ENCODE measurements around the gene FHIT.

FHIT gene

GRCh38 chr3:61162965-61163364, 88.3 kb downstream of the FHIT start:
- H3K4me3 ChIP-seq (ENCODE audit: low read depth, low read length): no peak overlapping the region
- no peak for TF ChIP-seq CTCF (IDR thresholded peaks at IDR 0.05; ENCODE audit: borderline replicate concordance, insufficient read depth, low read depth, low read length)

- no peak for TF ChIP-seq CTCF (IDR thresholded peaks at IDR 0.05; ENCODE audit: borderline replicate concordance, insufficient read depth, low read depth, low read length)
- H3K4me3 ChIP-seq (ENCODE audit: low read depth, low read length): no peak overlapping the region
Measured at GRCh38 chr3:61158667-61159066, 92.6 kb downstream of the FHIT start.

- no peak overlapping the region for H3K4me3 ChIP-seq (ENCODE audit: low read depth, low read length)
- TF ChIP-seq CTCF (IDR thresholded peaks at IDR 0.05; ENCODE audit: borderline replicate concordance, insufficient read depth, low read depth, low read length): no peak
Measured at GRCh38 chr3:61158216-61158615, 93.0 kb downstream of the FHIT start.

- H3K4me3 ChIP-seq (ENCODE audit: low read depth, low read length): no peak overlapping the region
Measured at GRCh38 chr3:61157414-61157813, 93.8 kb downstream of the FHIT start.

GRCh38 chr3:61155701-61156292, 95.5 kb downstream of the FHIT start:
- TF ChIP-seq CTCF (IDR thresholded peaks at IDR 0.05; ENCODE audit: borderline replicate concordance, insufficient read depth, low read depth, low read length): no peak
- no peak overlapping the region for H3K4me3 ChIP-seq (ENCODE audit: low read depth, low read length)

More at GRCh38 chr3:61157414-61157813, 93.8 kb downstream of the FHIT start:
- no peak for TF ChIP-seq CTCF (IDR thresholded peaks at IDR 0.05; ENCODE audit: borderline replicate concordance, insufficient read depth, low read depth, low read length)

- no peak overlapping the region for H3K4me3 ChIP-seq (ENCODE audit: low read depth, low read length)
- TF ChIP-seq CTCF (IDR thresholded peaks at IDR 0.05; ENCODE audit: borderline replicate concordance, insufficient read depth, low read depth, low read length): no peak
Measured at GRCh38 chr3:61154457-61155198, 96.6 kb downstream of the FHIT start.

GRCh38 chr3:61152071-61152470, 99.2 kb downstream of the FHIT start:
- no peak overlapping the region for H3K4me3 ChIP-seq (ENCODE audit: low read depth, low read length)
- no peak for TF ChIP-seq CTCF (IDR thresholded peaks at IDR 0.05; ENCODE audit: borderline replicate concordance, insufficient read depth, low read depth, low read length)
